OCI-LY7 (cell line): ENCODE data around the gene ADGRF1. TPM values are rescaled to one million over a fixed set of nuclear protein-coding genes. Genes with fewer than 3 reads are reported as not detected.

Source experiments
- BruUV-seq: library from RNA; stranded (reverse); fragments of 400-500 nt; replicated peaks from 2 replicates; lab custom pipeline; 2021; lab: Mats Ljungman, UMichigan
- CTCF ChIA-PET: fragments of 300-600 bp; sonication (Branson Sonifier 250); formaldehyde crosslinking; loops from one replicate; lab custom pipeline; 2022; ENCODE audit warnings: antibody characterized with exemption; ENCODE audit not compliant: unreplicated experiment; lab: Charles Lee
- POLR2A ChIA-PET: fragments of 300-600 bp; sonication (Branson Sonifier 250); formaldehyde crosslinking; loops from one replicate; lab custom pipeline; 2022; ENCODE audit warnings: antibody characterized with exemption; lab: Charles Lee
- DNase-seq: peaks from one replicate; pipeline ENCODE4 v3.0.0-alpha.2; 2015; ENCODE audit warnings: low spot score
- H2AFZ ChIP-seq: fragments of 200-600 bp; sonication (generic), shearing (Covaris generic); 2 replicates; pipeline ENCODE4 v1.6.1; 2014; ENCODE audit warnings: mild to moderate bottlenecking, antibody characterized with exemption, low read length, moderate library complexity
- H3K27ac ChIP-seq: fragments of 200-600 bp; sonication (generic); 2 replicates; pipeline ENCODE4 v1.5.1; 2014; ENCODE audit warnings: mixed run types, low read depth, mild to moderate bottlenecking, moderate library complexity, low read length, inconsistent platforms; ENCODE audit not compliant: poor library complexity, severe bottlenecking
- H3K36me3 ChIP-seq: fragments of 200-600 bp; sonication (generic); 2 replicates; pipeline ENCODE4 v1.6.1; 2014; ENCODE audit warnings: mild to moderate bottlenecking, antibody characterized with exemption, low read length, moderate library complexity, mixed read lengths; ENCODE audit not compliant: insufficient read depth
- H3K4me1 ChIP-seq: fragments of 200-600 bp; sonication (generic); 2 replicates; pipeline ENCODE4 v1.5.1; 2014; ENCODE audit warnings: mild to moderate bottlenecking, low read length; ENCODE audit not compliant: insufficient read depth, poor library complexity, severe bottlenecking
- H3K4me2 ChIP-seq: fragments of 200-600 bp; sonication (generic); 2 replicates; pipeline ENCODE4 v1.6.1; 2014; ENCODE audit warnings: mild to moderate bottlenecking, low read length
- H3K4me3 ChIP-seq: fragments of 200-600 bp; sonication (generic); 2 replicates; pipeline ENCODE4 v1.5.1; 2014; ENCODE audit warnings: mild to moderate bottlenecking, low read depth, low read length; ENCODE audit not compliant: poor library complexity, severe bottlenecking
- H3K79me2 ChIP-seq: fragments of 200-600 bp; sonication (generic); 2 replicates; pipeline ENCODE4 v1.6.1; 2016; ENCODE audit warnings: low read depth, mild to moderate bottlenecking, low read length, moderate library complexity, mixed read lengths; ENCODE audit not compliant: insufficient read depth
- H3K9me2 ChIP-seq: fragments of 200-600 bp; sonication (generic); 2 replicates; pipeline ENCODE4 v1.6.1; 2016; ENCODE audit warnings: mild to moderate bottlenecking, low read length, mixed read lengths; ENCODE audit not compliant: insufficient read depth
- H3K9me3 ChIP-seq: fragments of 200-600 bp; sonication (generic); 2 replicates; pipeline ENCODE4 v1.6.1; 2014; ENCODE audit warnings: mild to moderate bottlenecking, mixed run types, low read length, mixed read lengths
- H4K20me1 ChIP-seq: fragments of 200-600 bp; sonication (generic); 2 replicates; pipeline ENCODE4 v1.6.1; 2014; ENCODE audit warnings: mild to moderate bottlenecking, antibody characterized with exemption, low read length, moderate library complexity, mixed read lengths; ENCODE audit not compliant: insufficient read depth
- EZH2phosphoT487 ChIP-seq: fragments of 200-600 bp; sonication (generic); IDR thresholded peaks from 2 replicates; pipeline ENCODE4 v1.6.1; 2018; ENCODE audit warnings: low read depth, borderline replicate concordance, mild to moderate bottlenecking, mixed run types, antibody characterized with exemption, low read length, moderate library complexity, mixed read lengths
- intact Hi-C: fragments of 100-400 bp; cut with micrococcal nuclease; formaldehyde crosslinking; loops from one replicate; pipeline ENCODE4 v1.10.0; 2022; ENCODE audit not compliant: unreplicated experiment
- total RNA-seq, 2 experiments: library from RNA; depleted of rRNA in 1 of 2; stranded (reverse); fragments of >200 nt in 1 of 2; shearing (Covaris generic) in 1 of 2; gene quantifications; 2 replicates each; pipeline ENCODE4 v1.2.3, GENCODE V29; 2014 to 2022
- TF ChIP-seq, protein P1 (sequence below): fragments of 200-600 bp; sonication (generic); conservative IDR thresholded peaks from 2 replicates; pipeline ENCODE4 v1.5.1; 2014; ENCODE audit warnings: mild to moderate bottlenecking, antibody characterized with exemption, low read length, moderate library complexity, mixed read lengths

The ADGRF1 gene
- total RNA-seq, 2 experiments from 2014 or later: not detected

DNA sequence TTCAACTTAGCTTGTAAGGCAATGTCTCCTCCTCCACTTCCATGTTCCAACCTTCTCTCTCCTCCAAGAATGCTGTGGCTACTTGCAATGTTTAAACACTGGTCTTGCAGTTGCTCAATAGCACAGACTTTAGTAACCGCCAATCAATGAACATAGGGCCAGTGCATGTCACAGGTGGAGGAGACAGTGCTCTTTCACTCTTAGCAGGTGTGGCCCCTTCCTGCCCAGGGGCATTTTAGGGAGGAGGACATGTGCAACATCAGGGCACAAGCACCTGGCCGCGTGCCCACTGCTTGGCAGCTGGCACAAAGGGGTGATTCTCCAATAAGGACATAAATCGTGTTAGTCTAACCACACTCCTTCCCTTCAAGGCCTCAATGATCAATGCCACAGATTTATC, 41.3 kb downstream of the ADGRF1 start:
- Histone ChIP-seq H2AFZ (no peak overlapping the region), H3K4me1 (no peaks in the 10 kb centered on the region), H3K4me2 (no peak overlapping the region), H3K27ac (no peak overlapping the region), H3K9me2 (no peaks in the 10 kb centered on the region), H3K4me3 (no peak overlapping the region), H4K20me1 (no peaks in the 10 kb centered on the region), H3K9me3 (no peaks in the 10 kb centered on the region), H3K36me3 (no peaks in the 10 kb centered on the region), H3K79me2 (no peaks in the 10 kb centered on the region)
- BruUV-seq: no TSS peak
- intact Hi-C loops: no loop called here
- no peak for TF ChIP-seq EZH2phosphoT487
- TF ChIP-seq, protein P1, sequence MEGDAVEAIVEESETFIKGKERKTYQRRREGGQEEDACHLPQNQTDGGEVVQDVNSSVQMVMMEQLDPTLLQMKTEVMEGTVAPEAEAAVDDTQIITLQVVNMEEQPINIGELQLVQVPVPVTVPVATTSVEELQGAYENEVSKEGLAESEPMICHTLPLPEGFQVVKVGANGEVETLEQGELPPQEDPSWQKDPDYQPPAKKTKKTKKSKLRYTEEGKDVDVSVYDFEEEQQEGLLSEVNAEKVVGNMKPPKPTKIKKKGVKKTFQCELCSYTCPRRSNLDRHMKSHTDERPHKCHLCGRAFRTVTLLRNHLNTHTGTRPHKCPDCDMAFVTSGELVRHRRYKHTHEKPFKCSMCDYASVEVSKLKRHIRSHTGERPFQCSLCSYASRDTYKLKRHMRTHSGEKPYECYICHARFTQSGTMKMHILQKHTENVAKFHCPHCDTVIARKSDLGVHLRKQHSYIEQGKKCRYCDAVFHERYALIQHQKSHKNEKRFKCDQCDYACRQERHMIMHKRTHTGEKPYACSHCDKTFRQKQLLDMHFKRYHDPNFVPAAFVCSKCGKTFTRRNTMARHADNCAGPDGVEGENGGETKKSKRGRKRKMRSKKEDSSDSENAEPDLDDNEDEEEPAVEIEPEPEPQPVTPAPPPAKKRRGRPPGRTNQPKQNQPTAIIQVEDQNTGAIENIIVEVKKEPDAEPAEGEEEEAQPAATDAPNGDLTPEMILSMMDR: no peak
- ChIA-PET CTCF (no interaction called here), POLR2A (interaction anchor here (1.0 kb wide), 1 partner anchor 31 kb away, joined by 3 read pairs; no protein-coding TSS in a partner anchor)
- DNase-seq: no peak

DNA sequence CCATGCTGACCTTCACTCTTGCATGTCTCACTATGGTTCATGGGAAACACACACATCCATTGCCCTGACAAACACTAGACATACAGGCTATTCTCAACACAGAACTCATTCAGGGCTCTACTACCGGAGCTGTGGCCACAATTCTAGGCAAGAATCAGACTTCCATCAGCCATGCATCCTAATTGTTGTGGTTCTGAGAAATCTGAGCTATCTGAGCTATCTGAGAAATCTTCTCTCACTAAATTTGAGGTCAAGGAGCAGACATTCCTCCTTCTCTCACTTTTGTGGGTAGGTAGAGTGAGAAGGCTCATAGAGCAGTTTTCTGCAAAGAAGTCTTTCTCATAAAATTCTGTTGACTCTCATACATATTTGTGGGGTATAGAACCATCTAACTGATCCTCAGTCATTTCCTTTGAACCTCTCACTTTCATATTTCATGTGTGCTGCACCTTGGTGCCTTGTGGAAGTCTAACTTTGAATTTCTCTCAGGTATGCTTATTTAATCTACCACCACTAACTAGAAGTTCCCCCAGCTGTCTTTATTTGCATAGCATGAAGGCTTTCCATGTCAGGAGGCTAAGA, 43.6 kb downstream of the ADGRF1 start:
- Histone ChIP-seq H3K9me2 (no peaks in the 10 kb centered on the region), H3K4me2 (no peak overlapping the region), H3K4me3 (no peak overlapping the region), H3K4me1 (no peaks in the 10 kb centered on the region), H2AFZ (no peak overlapping the region), H3K9me3 (no peaks in the 10 kb centered on the region), H3K36me3 (no peaks in the 10 kb centered on the region), H3K79me2 (no peaks in the 10 kb centered on the region), H4K20me1 (no peaks in the 10 kb centered on the region), H3K27ac (no peak overlapping the region)
- DNase-seq: no peak
- TF ChIP-seq, protein P1: no peak
- TF ChIP-seq EZH2phosphoT487: no peak
- ChIA-PET POLR2A (no interaction called here), CTCF (no interaction called here)
- BruUV-seq: no TSS peak
- intact Hi-C loops: no loop called here

DNA sequence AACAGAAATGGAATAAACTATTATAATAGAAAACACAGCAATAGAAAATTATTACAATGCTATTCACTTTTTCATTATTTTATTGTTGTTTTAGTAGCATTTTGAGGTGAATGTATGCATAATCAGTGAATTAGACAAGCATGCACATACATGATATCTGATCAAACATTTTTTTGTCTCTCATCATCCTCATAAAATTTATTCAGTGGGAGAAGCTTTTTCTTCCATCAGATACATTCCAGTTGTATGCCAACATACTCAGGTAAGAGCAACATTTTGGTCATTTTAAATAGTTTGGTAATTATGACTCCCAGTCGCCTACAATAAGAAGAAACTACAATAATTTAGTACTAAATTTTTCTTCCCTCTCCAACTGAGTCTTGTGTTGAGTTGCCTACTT, 44.5 kb downstream of the ADGRF1 start:
- H3K27ac ChIP-seq: no peak overlapping the region
- ChIA-PET POLR2A (interaction anchor here (0.6 kb wide), 1 partner anchor 987 kb away, joined by 3 read pairs; no protein-coding TSS in a partner anchor), CTCF (no interaction called here)
- H3K9me3 ChIP-seq: no peaks in the 10 kb centered on the region
- TF ChIP-seq, protein P1: no peak
- TF ChIP-seq EZH2phosphoT487: no peak
- no peak overlapping the region for H3K4me2 ChIP-seq
- no peak for DNase-seq
- no peak overlapping the region for H3K4me3 ChIP-seq
- BruUV-seq: no TSS peak
- no peaks in the 10 kb centered on the region for H3K36me3 ChIP-seq
- no peaks in the 10 kb centered on the region for H3K9me2 ChIP-seq
- no peaks in the 10 kb centered on the region for H3K79me2 ChIP-seq
- H3K4me1 ChIP-seq: no peaks in the 10 kb centered on the region
- no peak overlapping the region for H2AFZ ChIP-seq
- intact Hi-C loops: no loop called here
- no peaks in the 10 kb centered on the region for H4K20me1 ChIP-seq
